ENCODE results near the gene CNGB1.

CNGB1 gene

DNA sequence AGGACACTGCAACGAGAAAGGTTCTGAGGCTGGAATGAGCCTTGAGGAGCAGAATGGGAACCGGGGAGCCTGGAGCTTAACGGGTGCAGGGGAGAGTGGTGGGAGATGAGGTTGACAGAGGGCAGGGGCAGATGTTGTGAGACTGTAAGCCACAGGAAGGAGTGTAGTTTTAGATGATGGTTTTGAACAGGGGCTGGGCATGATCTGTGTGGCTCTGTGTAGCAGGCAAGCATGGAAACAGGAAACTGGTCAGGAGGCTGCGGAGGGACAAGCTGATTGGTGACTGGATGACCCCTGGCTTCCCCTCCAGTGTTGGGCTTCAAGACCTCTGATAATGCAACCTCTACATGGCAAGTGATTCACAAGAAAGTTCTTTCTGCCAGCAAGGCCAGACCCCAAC, 1.4 kb upstream of the CNGB1 start:
- no peak for DNase-seq (ENCODE audit: low spot score)

- DNase-seq (ENCODE audit: low spot score), result no peak
Observed at GRCh38 chr16:57971848-57972247, 920 bp upstream of the CNGB1 start.

DNA sequence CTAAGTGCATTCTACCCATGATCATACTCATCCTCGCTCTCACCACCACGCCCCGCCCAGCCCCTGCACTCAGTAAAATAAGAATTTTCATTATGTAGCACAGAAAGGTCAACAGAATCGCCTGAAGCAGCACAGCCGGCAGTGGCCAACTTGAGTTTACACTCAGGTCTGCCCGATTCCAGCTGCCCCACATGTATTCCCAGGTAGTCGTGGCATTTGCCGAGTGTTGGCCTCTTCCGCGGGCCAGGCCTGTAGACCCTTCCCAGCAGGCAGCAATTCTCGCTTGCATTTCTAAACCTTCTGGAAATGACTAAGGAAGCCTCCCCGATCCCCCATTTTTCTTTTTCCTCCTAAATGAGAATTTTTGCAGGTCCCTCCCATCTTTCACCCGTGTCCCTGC, 609 bp downstream of the CNGB1 start:
- DNase-seq (ENCODE audit: low spot score), result no peak

GRCh38 chr16:57969451-57970123, 1.3 kb downstream of the CNGB1 start:
- no peak for DNase-seq (ENCODE audit: low spot score)

DNA sequence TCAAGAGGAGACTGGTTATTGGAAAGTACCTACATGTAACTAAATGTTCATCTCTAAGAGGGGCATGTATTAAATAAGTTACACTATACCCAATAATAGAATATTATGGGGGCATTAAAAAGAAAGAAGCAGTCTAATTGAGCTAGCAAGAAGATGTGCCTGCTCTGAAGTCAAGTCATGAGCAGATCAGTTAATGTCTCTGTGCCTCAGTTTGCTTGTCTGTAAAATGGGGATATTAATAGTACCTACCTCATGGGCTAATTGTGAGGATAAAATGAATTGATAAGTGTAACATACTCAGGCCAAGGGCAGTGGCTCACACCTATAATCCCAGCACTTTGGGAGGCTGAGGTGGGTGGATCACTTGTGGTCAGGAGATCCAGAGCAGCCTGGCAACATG, 3.0 kb downstream of the CNGB1 start:
- no peak for DNase-seq (ENCODE audit: low spot score)

GRCh38 chr16:57966986-57967385, 3.9 kb downstream of the CNGB1 start:
- DNase-seq (ENCODE audit: low spot score), result no peak

GRCh38 chr16:57966204-57966771, 4.6 kb downstream of the CNGB1 start:
- DNase-seq (ENCODE audit: low spot score), result peak; percentile 16

DNA sequence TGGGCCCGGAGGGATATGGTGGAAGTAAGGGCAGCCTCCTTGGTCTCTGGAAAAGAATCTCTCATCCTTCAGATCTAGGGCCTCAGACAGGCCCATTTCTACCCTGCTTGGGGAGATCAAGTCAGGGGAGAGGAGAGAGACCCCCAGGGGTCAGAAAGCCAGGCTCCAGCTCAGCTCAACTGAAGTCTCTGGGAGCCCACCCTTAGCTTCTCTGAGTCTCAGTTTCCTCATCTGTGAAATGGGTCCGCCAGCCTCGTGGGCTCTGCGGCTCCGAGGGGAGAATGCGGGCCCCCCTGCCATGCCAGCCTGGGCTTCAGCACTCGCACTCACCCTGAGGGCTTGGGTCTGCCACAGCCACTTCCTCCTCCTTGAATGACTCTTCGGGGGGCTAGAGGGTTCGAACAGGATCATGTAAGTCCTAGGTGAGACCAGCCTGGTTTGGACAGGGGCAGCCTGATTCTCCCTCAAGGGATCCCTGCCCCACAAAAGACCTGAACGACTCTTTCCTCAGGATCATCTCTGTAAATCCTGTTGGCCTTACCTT, 6.7 kb downstream of the CNGB1 start:
- no peak for DNase-seq (ENCODE audit: low spot score)

DNA sequence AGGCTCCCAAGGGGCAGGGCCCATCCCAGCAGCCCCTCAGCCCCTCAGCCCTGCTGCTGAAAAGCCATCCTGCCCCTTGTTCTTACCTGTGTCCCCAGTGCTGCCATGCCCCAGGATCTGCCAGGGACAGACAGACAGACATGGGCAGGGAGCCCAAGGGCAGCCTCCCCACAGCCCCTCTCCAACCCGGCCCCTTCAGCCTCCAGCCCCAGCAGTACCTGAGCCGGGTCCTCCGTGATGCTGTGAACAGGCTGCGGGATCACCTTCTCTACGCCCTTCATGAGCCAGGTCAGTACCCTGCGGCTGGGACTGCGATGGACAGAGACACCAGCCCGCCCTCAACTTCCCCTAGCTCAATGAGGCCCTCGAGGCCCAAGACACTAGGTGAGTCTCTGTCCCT, 8.2 kb downstream of the CNGB1 start:
- DNase-seq (ENCODE audit: low spot score), result no peak

GRCh38 chr16:57962046-57962445, 8.9 kb downstream of the CNGB1 start:
- no peak for DNase-seq (ENCODE audit: low spot score)

DNA sequence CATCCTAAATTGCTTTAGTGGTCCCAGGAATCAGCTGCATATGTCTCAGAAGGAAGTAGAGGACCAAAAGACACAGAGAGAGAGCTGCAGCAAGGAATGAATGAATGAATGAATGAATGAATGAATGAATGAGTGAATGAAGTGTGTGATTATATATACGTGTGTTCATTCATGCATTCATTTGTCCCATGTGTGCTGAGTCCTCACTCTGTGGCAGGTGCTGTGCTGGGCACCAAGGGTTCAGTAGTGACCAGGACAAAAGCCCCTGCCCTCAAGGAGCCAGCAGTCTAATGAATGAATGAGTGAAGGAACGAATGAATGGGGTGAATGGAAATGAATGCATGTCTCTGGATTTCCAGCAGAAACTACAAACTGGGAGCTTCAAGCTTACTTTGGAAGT, 9.4 kb downstream of the CNGB1 start:
- no peak for DNase-seq (ENCODE audit: low spot score)

- no peak for DNase-seq (ENCODE audit: low spot score)
Observed at GRCh38 chr16:57960826-57961472, 10.0 kb downstream of the CNGB1 start.

- DNase-seq (ENCODE audit: low spot score), result no peak
Observed at GRCh38 chr16:57960310-57960709, 10.6 kb downstream of the CNGB1 start.

GRCh38 chr16:57959804-57960203, 11.1 kb downstream of the CNGB1 start:
- DNase-seq (ENCODE audit: low spot score), result no peak

- no peak for DNase-seq (ENCODE audit: low spot score)
Observed at GRCh38 chr16:57959121-57959520, 11.8 kb downstream of the CNGB1 start.

- no peak for DNase-seq (ENCODE audit: low spot score)
Observed at GRCh38 chr16:57958544-57958943, 12.4 kb downstream of the CNGB1 start.

GRCh38 chr16:57957673-57958392, 13.1 kb downstream of the CNGB1 start:
- no peak for DNase-seq (ENCODE audit: low spot score)

DNA sequence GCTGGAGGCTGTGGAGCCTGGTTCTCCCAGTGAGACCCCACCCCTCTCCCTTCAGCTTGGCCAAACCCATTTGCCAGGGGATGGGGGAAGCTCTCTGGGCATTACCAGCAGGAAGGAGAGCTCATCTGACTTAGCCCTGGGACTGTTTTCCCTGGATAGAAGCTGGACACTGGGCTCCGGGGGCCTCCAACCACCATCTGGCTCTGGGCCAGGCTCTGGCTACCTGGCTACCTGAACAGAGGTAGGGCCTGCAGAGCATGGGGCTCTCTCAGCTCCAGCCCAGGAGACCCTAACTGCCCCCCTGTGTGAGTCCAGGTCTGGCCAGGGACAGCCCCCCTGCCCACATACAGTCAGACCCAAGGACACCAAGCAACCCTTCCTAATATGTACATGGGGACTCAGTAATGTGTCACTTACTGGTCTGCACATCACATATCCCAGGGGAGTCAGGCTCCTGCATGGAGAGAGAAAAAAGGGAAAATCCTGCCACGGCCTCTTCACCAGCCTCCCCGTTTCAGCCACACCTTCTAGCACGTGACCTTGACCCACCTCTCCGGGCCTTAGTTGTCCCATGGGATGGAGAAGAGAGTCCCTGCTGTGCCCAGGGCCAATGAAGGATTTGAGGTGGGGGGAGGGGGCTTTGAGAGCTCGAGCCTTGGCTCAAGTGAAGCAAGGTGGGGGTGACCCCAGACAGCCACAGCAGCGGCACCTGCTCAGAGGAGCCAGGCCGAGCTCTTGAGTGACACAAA, 13.8 kb downstream of the CNGB1 start:
- no peak for DNase-seq (ENCODE audit: low spot score)

GRCh38 chr16:57956270-57956808, 14.6 kb downstream of the CNGB1 start:
- DNase-seq (ENCODE audit: low spot score), result no peak

- DNase-seq (ENCODE audit: low spot score), result no peak
Observed at GRCh38 chr16:57955572-57956188, 15.2 kb downstream of the CNGB1 start.

- DNase-seq (ENCODE audit: low spot score), result no peak
Observed at GRCh38 chr16:57953857-57954256, 17.1 kb downstream of the CNGB1 start.

Data from pons (tissue), 1 donor.